GM23248 (cell line): Measurements from ENCODE around the gene TEX44. TPM values are rescaled to one million over a fixed set of nuclear protein-coding genes. Genes with fewer than 3 reads are reported as not detected.
A peak's percentile ranks its signal among the peaks of the same experiment; 100 is the strongest.
"Not testable (repeated sequence)": the region's sequence is repeated elsewhere in the genome, so short reads cannot be mapped to it uniquely, and the experiment has no call there.

Experiments
- DNase-seq: peaks from one replicate; pipeline ENCODE4 v3.0.0-alpha.2; 2015
- H2AFZ ChIP-seq: fragments of 200-600 bp; sonication (generic); 2 replicates; pipeline ENCODE4 v1.6.1; 2016; ENCODE audit warnings: antibody characterized with exemption
- H3F3A ChIP-seq: fragments of 200-600 bp; sonication (generic); 2 replicates; pipeline ENCODE4 v1.6.1; 2016; ENCODE audit warnings: mild to moderate bottlenecking, antibody characterized with exemption, mixed run types; ENCODE audit not compliant: insufficient read depth
- H3K27ac ChIP-seq: fragments of 200-600 bp; sonication (generic); 2 replicates; pipeline ENCODE4 v1.5.1; 2016; ENCODE audit warnings: mild to moderate bottlenecking
- H3K27me3 ChIP-seq: fragments of 200-600 bp; sonication (generic); replicated peaks from 2 replicates; pipeline ENCODE4 v1.6.1; 2016; ENCODE audit warnings: mild to moderate bottlenecking; ENCODE audit not compliant: insufficient read depth
- H3K36me3 ChIP-seq: fragments of 200-600 bp; sonication (generic); 2 replicates; pipeline ENCODE4 v1.6.1; 2016; ENCODE audit warnings: low read depth, mild to moderate bottlenecking
- H3K4me1 ChIP-seq: fragments of 200-600 bp; sonication (generic); 2 replicates; pipeline ENCODE4 v1.6.1; 2016; ENCODE audit warnings: mild to moderate bottlenecking; ENCODE audit not compliant: insufficient read depth
- H3K4me2 ChIP-seq: fragments of 200-600 bp; sonication (generic); one replicate; pipeline ENCODE4 v1.6.1; 2016; ENCODE audit warnings: mild to moderate bottlenecking; ENCODE audit not compliant: unreplicated experiment
- H3K4me3 ChIP-seq: fragments of 200-600 bp; sonication (generic); 2 replicates; pipeline ENCODE4 v1.5.1; 2016; ENCODE audit warnings: mild to moderate bottlenecking
- H3K79me2 ChIP-seq: fragments of 200-600 bp; sonication (generic); 2 replicates; pipeline ENCODE4 v1.6.1; 2016; ENCODE audit warnings: mild to moderate bottlenecking; ENCODE audit not compliant: insufficient read depth
- H3K9ac ChIP-seq: fragments of 200-600 bp; sonication (generic); 2 replicates; pipeline ENCODE4 v1.6.1; 2016; ENCODE audit warnings: mild to moderate bottlenecking
- H3K9me2 ChIP-seq: fragments of 200-600 bp; sonication (generic); 2 replicates; pipeline ENCODE4 v1.6.1; 2016; ENCODE audit warnings: mixed run types, mild to moderate bottlenecking, moderate library complexity; ENCODE audit not compliant: insufficient read depth
- H3K9me3 ChIP-seq: fragments of 200-600 bp; sonication (generic); one replicate; pipeline ENCODE4 v1.6.1; 2017; ENCODE audit warnings: low read depth
- H4K20me1 ChIP-seq: fragments of 200-600 bp; sonication (generic); 2 replicates; pipeline ENCODE4 v1.6.0; 2016; ENCODE audit not compliant: insufficient read depth
- EZH2 ChIP-seq: fragments of 200-600 bp; sonication (generic); IDR thresholded peaks from 2 replicates; pipeline ENCODE4 v1.6.1; 2018; ENCODE audit warnings: antibody characterized with exemption, mild to moderate bottlenecking; ENCODE audit not compliant: insufficient read depth, poor library complexity, severe bottlenecking
- EZH2phosphoT487 ChIP-seq: fragments of 200-600 bp; sonication (generic); IDR thresholded peaks from 2 replicates; pipeline ENCODE4 v1.6.1; 2018; ENCODE audit warnings: antibody characterized with exemption, moderate library complexity, mild to moderate bottlenecking, low read depth; ENCODE audit not compliant: insufficient read depth
- WGBS, 2 experiments: methylation state at CpG; one replicate each; pipeline ENCODE4 v1.1.6; 2015 to 2017; ENCODE audit warnings: low lambda C conversion rate in 2 of 2, low coverage in 1 of 2; ENCODE audit errors: missing lambda C conversion rate in 2 of 2; 5-methylcytosine and 5-hydroxymethylcytosine counted together
- in situ Hi-C: fragments of 300-500 bp; cut with MboI; formaldehyde crosslinking; loops from 2 replicates; pipeline ENCODE4 v1.15.0; 2020
- polyA plus RNA-seq: library from polyadenylated mRNA; unstranded; fragments of >200 nt; fragmentation: Nextera tagmentation; extraction: Ambion mirVana; gene quantifications from 2 replicates; pipeline ENCODE4 v1.2.1, GENCODE V29; 2016
- total RNA-seq: library from RNA; depleted of rRNA; stranded (reverse); fragments of >200 nt; shearing (Covaris generic); gene quantifications from 2 replicates; pipeline ENCODE4 v1.2.3, GENCODE V29; 2014

Gene TEX44
- total and polyA plus RNA-seq, 2 experiments from 2014 or later: not detected

DNA sequence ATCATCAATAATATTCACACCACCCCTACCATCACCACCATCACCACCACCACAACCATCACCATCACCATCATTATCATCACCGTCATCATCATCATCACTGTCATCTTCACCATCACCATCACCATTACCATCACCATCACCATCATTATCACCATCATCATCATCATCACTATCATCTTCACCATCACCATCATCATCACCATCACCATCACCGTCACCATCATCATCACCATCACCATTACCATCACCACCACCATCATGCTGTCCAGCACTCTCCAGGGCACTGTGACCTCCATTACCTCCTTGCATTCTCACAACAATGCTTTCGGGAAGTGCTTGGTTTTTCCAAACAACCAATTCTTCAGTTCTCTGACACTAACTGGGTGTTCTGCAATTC, 13.1 kb upstream of the TEX44 start:
- Histone ChIP-seq H3K9me3 (no peaks in the 10 kb centered on the region), H3K27me3 (no peaks in the 10 kb centered on the region), H3K4me3 (no peak overlapping the region), H3K9me2 (no peaks in the 10 kb centered on the region), H3F3A (no peaks in the 10 kb centered on the region), H3K4me1 (no peaks in the 10 kb centered on the region), H3K9ac (no peak overlapping the region), H3K36me3 (no peaks in the 10 kb centered on the region), H3K79me2 (no peaks in the 10 kb centered on the region), H3K4me2 (no peak overlapping the region), H2AFZ (no peak overlapping the region), H3K27ac (no peak overlapping the region), H4K20me1 (no peaks in the 10 kb centered on the region)
- no peak for DNase-seq
- TF ChIP-seq EZH2 (no peak), EZH2phosphoT487 (no peak)
- in situ Hi-C loops: no loop called here
- WGBS, 2 experiments: 82 to 88% methylated on average over 2 to 3 of the region's 3 CpGs

DNA sequence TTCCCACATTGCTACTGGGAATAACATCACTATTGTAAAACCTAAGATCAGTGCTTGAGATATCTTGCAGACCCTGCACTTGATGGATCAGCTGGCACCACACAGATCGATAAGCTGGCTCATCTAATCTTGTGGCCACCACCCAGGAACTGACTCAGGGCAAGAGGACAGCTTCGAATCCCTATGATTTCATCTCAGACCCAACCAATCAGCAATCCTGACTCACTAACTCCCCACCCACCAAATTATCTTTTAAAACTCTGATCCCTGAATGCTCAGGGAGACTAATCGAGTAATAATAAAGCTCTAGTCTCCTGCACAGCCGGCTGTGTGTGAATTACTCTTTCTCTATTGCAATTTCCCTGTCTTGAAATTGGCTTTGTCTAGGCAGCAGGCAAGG, 11.3 kb upstream of the TEX44 start:
- no peak for TF ChIP-seq EZH2
- TF ChIP-seq EZH2phosphoT487: no peak
- Histone ChIP-seq H3K4me1 (no peaks in the 10 kb centered on the region), H4K20me1 (no peaks in the 10 kb centered on the region), H3K27ac (no peak overlapping the region), H3K36me3 (no peaks in the 10 kb centered on the region), H3K9me2 (no peaks in the 10 kb centered on the region), H3K4me2 (no peak overlapping the region), H2AFZ (no peak overlapping the region), H3F3A (no peaks in the 10 kb centered on the region), H3K4me3 (no peak overlapping the region), H3K79me2 (no peaks in the 10 kb centered on the region), H3K9ac (no peak overlapping the region), H3K9me3 (no peaks in the 10 kb centered on the region), H3K27me3 (no peaks in the 10 kb centered on the region)
- in situ Hi-C loops: no loop called here
- 60 to 70% methylated on average over 4 of the region's 4 CpGs for WGBS, 2 experiments
- DNase-seq: peak; percentile 22

DNA sequence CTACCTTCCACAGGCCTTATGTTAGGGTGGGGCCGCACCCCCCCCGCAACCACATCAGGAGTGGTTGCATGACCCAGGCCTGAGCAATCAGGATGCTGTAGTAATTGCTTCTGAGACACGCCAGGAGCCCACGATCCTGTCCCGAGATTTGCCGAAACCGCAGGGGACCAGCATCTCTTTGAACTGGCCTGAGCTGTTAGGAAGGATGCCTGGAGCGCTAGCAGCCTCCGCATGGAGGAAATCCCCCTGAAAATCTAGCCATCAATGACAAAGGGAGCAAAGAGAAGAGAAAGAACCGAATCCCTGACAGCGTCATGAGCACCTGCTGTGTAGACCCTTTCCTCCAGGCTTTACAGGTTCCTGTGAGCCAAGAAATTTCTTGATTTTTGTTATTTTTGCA, 8.7 kb upstream of the TEX44 start:
- Histone ChIP-seq H3K9me3 (no peaks in the 10 kb centered on the region), H3K4me2 (no peak overlapping the region), H3F3A (no peaks in the 10 kb centered on the region), H2AFZ (no peak overlapping the region), H3K4me3 (no peak overlapping the region), H3K4me1 (no peaks in the 10 kb centered on the region), H3K36me3 (no peaks in the 10 kb centered on the region), H3K9ac (no peak overlapping the region), H3K27ac (no peak overlapping the region), H4K20me1 (no peaks in the 10 kb centered on the region), H3K27me3 (no peaks in the 10 kb centered on the region), H3K79me2 (no peaks in the 10 kb centered on the region), H3K9me2 (no peaks in the 10 kb centered on the region)
- in situ Hi-C loops: no loop called here
- 63 to 68% methylated on average over 11 of the region's 11 CpGs for WGBS, 2 experiments
- TF ChIP-seq EZH2phosphoT487 (no peak), EZH2 (no peak)
- DNase-seq: no peak

DNA sequence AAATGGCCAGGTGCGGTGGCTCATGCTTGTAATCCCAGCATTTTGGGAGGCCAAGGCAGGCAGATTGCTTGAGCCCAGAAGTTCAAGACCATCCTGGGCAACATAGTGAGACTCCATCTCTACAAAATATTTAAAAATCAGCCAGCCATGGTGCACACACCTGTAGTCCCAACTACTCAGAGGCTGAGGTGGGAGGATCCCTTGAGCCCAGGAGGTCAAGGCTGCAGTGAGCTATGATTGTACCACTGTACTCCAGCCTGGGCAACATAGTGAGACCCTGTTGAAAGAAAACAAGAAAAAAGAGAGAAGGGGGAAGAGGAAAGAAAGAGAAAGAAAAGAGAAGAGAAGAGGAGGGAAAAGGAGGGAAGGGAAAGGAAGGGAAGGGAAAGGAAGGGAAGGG, 4.9 kb upstream of the TEX44 start:
- H3K4me2 ChIP-seq, H3K9me2 ChIP-seq, H3K4me1 ChIP-seq, H3K36me3 ChIP-seq, H3K27ac ChIP-seq, H3K4me3 ChIP-seq, H3K9ac ChIP-seq, H3K79me2 ChIP-seq, H3K27me3 ChIP-seq, H3K9me3 ChIP-seq, H2AFZ ChIP-seq, H4K20me1 ChIP-seq, in situ Hi-C loops, DNase-seq, H3F3A ChIP-seq: not testable (repeated sequence)
- WGBS, 2 experiments: 76 to 95% methylated on average over 1 of the region's 1 CpG

DNA sequence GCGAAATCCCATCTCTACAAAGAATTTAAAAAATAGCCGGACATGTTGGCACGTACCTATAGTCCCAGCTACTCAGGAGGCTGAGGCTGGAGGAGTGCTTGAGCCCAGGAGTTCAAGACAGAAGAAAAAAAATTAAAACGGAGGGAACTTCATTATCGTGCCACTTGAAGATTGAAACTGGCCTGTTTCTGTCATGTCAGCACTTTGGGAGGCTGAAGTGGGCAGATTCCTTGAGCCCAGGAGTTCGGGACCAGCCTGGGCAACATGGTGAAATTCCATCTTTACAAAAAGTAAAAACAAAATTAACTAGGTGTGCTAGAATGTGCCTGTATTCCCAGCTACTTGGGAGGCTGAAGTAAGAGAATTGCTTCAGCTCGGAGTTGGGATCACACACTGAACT, 3.0 kb upstream of the TEX44 start:
- Histone ChIP-seq H3K79me2 (no peaks in the 10 kb centered on the region), H3K4me3 (no peak overlapping the region), H3F3A (no peaks in the 10 kb centered on the region), H3K36me3 (no peaks in the 10 kb centered on the region), H4K20me1 (no peaks in the 10 kb centered on the region), H3K9me3 (no peaks in the 10 kb centered on the region), H3K4me1 (no peaks in the 10 kb centered on the region), H3K4me2 (no peak overlapping the region), H3K27me3 (no peaks in the 10 kb centered on the region; the same call in 1 of the 2 replicates), H3K9ac (no peak overlapping the region), H3K27ac (no peak overlapping the region), H3K9me2 (no peaks in the 10 kb centered on the region), H2AFZ (no peak overlapping the region)
- TF ChIP-seq EZH2phosphoT487 (no peak), EZH2 (no peak)
- no peak for DNase-seq
- WGBS, 2 experiments: 67 to 80% methylated on average over 7 of the region's 7 CpGs
- in situ Hi-C loops: no loop called here
